ENCODE results near the gene THEMIS.

DNA sequence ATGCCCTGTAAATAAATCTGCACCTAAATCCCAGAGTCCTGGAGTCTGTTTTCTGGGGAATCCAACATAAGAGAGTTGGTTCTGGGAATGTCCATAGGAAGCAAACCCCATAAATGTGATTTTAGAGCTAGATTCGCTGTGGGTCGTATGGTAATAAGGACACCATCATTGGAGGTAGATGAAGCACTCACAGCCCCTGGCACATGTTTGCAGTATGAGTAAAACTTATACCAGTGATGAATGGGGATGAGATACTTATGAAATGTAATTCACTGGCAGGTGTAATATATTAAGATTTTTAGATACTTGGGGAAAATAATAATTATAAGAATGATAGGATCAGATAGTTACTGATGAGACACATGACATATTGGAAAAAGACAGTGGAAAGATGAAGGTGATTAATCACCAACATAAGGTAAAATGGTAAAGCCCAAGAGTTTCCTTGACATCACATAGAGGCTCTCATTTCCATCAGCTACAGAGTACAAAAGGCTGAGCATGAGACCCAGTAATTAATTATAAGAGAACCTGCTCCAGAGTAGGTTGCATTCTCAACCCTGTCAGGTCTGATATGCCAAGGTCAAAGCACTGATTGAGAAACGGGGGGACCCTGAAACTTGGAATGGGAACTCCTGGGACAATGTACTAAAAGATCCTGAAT lies 44.7 kb upstream of the THEMIS start:
- TF ChIP-seq, protein P1, sequence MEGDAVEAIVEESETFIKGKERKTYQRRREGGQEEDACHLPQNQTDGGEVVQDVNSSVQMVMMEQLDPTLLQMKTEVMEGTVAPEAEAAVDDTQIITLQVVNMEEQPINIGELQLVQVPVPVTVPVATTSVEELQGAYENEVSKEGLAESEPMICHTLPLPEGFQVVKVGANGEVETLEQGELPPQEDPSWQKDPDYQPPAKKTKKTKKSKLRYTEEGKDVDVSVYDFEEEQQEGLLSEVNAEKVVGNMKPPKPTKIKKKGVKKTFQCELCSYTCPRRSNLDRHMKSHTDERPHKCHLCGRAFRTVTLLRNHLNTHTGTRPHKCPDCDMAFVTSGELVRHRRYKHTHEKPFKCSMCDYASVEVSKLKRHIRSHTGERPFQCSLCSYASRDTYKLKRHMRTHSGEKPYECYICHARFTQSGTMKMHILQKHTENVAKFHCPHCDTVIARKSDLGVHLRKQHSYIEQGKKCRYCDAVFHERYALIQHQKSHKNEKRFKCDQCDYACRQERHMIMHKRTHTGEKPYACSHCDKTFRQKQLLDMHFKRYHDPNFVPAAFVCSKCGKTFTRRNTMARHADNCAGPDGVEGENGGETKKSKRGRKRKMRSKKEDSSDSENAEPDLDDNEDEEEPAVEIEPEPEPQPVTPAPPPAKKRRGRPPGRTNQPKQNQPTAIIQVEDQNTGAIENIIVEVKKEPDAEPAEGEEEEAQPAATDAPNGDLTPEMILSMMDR (conservative IDR thresholded peaks at IDR 0.05; ENCODE audit: low read depth, low read length), result no peak
- TF ChIP-seq SMC3 (IDR thresholded peaks at IDR 0.05; ENCODE audit: low read depth, low read length), result no peak

All from IMR-90 (cell line).